Activated CD4-positive, alpha-beta T cell treated with anti-CD3 and anti-CD28 coated beads, Interleukin-2, amount 10 ng/mL, durations not matched to agents 24 days and 14 days (primary cell): ENCODE data around the gene RASGRP4. TPM values are rescaled to one million over a fixed set of nuclear protein-coding genes. Genes with fewer than 3 reads are reported as not detected.
A peak's percentile ranks its signal among the peaks of the same experiment; 100 is the strongest.

Experiments used
- DNase-seq: peaks from one replicate; pipeline ENCODE4 v3.0.0; 2022
- H3K27ac Mint-ChIP-seq: one replicate; pipeline ENCODE4 v1.8.0; 2022; ENCODE audit warnings: mild to moderate bottlenecking, mixed read lengths
- H3K27me3 Mint-ChIP-seq: one replicate; pipeline ENCODE4 v1.8.0; 2022; ENCODE audit warnings: mixed read lengths
- H3K36me3 Mint-ChIP-seq: one replicate; pipeline ENCODE4 v1.8.0; 2022; ENCODE audit warnings: low read depth, mild to moderate bottlenecking, mixed read lengths
- H3K4me1 Mint-ChIP-seq: one replicate; pipeline ENCODE4 v1.8.0; 2021; ENCODE audit warnings: mixed read lengths
- H3K4me3 Mint-ChIP-seq: one replicate; pipeline ENCODE4 v1.8.0; 2022; ENCODE audit warnings: mild to moderate bottlenecking, moderate library complexity, mixed read lengths
- H3K9me3 Mint-ChIP-seq: one replicate; pipeline ENCODE4 v1.8.0; 2021; ENCODE audit warnings: mixed read lengths
- intact Hi-C: fragments of 100-400 bp; cut with micrococcal nuclease; formaldehyde crosslinking; loops from one replicate; pipeline ENCODE4 v1.15.1; 2023
- total RNA-seq: library from RNA; stranded (reverse); gene quantifications from 2 replicates; pipeline ENCODE4 v1.2.3, GENCODE V29; 2022

RASGRP4 gene
- total RNA-seq, 1 donor from 2014 or later: 2.1 TPM

DNA sequence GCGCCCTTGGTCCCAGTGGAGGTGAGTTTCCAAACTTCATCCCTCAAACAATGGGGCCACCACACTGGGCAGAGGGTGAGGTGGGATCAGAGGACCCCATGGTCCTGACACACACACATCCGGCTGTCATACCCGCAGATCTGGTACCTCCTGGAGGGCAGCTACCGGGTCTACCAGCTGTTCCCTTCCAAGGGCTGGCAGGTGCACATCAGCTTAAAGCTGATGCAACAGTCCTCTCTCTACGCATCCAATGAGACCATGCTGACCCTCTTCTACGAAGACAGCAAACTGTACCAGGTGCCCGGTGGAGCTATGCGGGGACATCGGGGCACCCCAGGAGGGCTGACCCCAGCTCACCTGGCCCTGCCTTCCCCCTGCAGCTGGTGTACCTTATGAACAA lies 65.7 kb downstream of the RASGRP4 start:
- H3K4me1 Mint-ChIP-seq: peaks cover 10% of the 10 kb centered on the region
- no peaks in the 10 kb centered on the region for H3K9me3 Mint-ChIP-seq
- peak overlapping the region; percentile 92 for H3K4me3 Mint-ChIP-seq
- no peak for DNase-seq
- intact Hi-C loops: no loop called here
- no peak overlapping the region for H3K27ac Mint-ChIP-seq
- no peaks in the 10 kb centered on the region for H3K36me3 Mint-ChIP-seq
- H3K27me3 Mint-ChIP-seq: peaks cover 37% of the 10 kb centered on the region

DNA sequence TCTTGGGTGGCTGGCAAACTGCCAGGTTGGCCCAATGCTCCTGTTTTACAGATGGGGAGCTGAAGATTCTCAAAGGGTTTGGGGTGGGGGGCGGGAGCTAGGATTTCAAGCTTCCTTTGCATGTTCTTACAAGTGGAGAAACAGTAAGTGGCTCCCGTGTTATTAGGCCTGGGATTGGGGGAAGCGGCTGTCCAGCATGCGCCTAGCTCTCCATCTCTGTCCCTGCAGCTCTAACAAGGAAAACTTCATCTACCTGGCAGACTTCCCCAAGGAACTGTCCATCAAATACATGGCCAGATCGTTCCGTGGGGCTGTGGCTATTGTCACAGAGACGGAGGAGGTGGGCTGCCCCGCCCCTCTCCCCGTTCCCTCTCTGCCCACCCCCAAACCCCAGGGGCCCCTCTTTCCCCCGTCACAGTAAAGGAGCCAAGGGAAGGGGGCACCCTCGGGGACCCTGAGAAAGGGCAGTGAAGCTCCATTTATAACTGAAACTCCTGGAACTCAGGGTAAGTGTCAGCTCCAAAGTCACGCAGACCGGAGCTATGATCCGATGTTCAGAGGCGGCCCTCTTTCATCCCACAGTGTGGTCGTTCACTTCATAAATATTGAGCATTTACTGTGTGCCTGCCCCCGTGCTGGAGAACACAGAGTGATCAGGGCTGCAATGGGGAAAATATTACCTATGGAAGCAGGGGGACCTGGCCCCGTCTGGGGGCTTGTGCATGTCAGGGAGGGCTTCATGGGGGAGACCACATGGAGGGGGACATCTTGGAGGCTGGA lies 66.6 kb downstream of the RASGRP4 start:
- Mint-ChIP-seq H3K27ac (no peak overlapping the region), H3K4me1 (peaks cover 10% of the 10 kb centered on the region), H3K4me3 (peak overlapping the region; percentile 34), H3K27me3 (peaks cover 37% of the 10 kb centered on the region), H3K9me3 (no peaks in the 10 kb centered on the region), H3K36me3 (no peaks in the 10 kb centered on the region)
- intact Hi-C loops: no loop called here
- no peak for DNase-seq

Other genes starting within 250 kb of the RASGRP4 start
- 1.8 and 2.0 TPM in 2 replicates for gene DPF1, start 202.0 kb downstream of the RASGRP4 start, total RNA-seq
- 60.3 and 61.1 TPM in 2 replicates for gene PPP1R14A, start 169.8 kb downstream of the RASGRP4 start, total RNA-seq
- 69.6 and 70.7 TPM in 2 replicates for gene SPINT2, start 161.6 kb downstream of the RASGRP4 start, total RNA-seq
- gene C19orf33, start 122.0 kb downstream of the RASGRP4 start, total RNA-seq: 0.52 TPM in 1 of 2 replicates, not detected in the other
- 83.4 and 84.7 TPM in 2 replicates for gene YIF1B, start 110.3 kb downstream of the RASGRP4 start, total RNA-seq
- 18.7 and 20.1 TPM in 2 replicates for gene KCNK6, start 106.4 kb downstream of the RASGRP4 start, total RNA-seq
- gene CATSPERG, start 90.4 kb downstream of the RASGRP4 start, total RNA-seq: 3.4 and 3.7 TPM in 2 replicates
- gene PSMD8, start 51.6 kb downstream of the RASGRP4 start, total RNA-seq: 314 and 315 TPM in 2 replicates
- gene GGN, start 38.2 kb downstream of the RASGRP4 start, total RNA-seq: 0.47 and 1.0 TPM in 2 replicates
- 2.9 and 3.0 TPM in 2 replicates for gene SPRED3, start 37.5 kb downstream of the RASGRP4 start, total RNA-seq
- 25.3 and 30.4 TPM in 2 replicates for gene FAM98C, start 23.1 kb downstream of the RASGRP4 start, total RNA-seq
- gene RYR1, start 7.5 kb upstream of the RASGRP4 start, total RNA-seq: 3.6 and 4.0 TPM in 2 replicates
- gene MAP4K1, start 191.7 kb upstream of the RASGRP4 start, total RNA-seq: 156 and 172 TPM in 2 replicates
- 321 and 322 TPM in 2 replicates for gene EIF3K, start 193.0 kb upstream of the RASGRP4 start, total RNA-seq
- gene ACTN4, start 221.4 kb upstream of the RASGRP4 start, total RNA-seq: 243 and 257 TPM in 2 replicates